ENCODE data around the gene METTL24.

The METTL24 gene

DNA sequence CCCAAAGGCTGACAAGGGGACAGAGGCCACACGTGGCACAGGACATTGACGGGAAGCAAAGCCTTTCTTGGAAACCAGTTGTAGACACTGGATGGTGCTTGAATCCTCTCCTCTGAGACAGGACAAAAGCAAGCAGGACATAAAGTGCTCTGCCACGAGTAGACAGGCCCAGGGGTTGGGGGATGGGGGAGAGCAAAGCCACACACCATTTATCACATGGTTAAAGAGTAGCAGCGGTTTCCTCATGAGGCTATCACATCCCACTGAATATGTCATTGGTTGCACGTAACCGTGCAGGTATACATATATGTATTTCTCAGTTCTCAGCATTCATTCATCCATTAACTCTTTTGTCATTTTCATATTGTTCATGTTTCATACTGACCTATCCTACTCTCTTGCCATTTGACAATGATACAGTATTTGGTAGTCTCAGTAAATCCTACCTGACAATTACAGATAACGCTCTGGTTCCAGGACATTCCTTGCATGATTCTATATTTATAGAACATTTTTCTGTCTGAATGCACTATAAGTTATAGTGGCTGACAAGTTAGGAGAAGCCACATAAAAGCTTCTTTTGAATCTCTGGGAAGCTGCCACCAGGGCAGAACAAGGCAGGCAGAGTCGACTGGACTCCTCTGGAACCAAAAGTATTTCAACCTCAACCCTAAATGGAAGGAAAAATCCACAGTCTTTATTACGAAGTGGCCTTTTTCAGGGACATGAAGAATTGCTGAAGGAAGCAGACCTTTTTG, 23.5 kb downstream of the METTL24 start:
- no peak for DNase-seq

DNA sequence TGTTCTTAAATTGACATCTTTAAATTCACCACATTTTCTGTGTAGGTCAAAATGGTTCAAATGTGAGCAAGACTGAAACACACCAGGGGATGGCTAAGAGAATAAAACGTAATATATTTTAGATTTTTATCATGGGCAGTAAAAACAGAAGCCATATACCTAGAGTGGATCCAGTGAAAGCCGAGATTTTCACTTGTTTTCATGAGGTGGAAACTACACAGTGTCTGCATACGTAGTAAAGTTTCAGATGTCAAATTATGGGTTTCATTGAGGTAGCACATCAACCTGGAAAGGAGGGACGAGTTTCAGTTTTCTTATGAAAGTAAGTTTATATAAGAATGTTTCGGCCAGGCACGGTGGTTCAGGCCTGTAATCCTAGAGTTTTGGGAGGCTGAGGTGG, 25.9 kb downstream of the METTL24 start:
- no peak for DNase-seq

- no peak for DNase-seq
These were observed 26.3 kb downstream of the METTL24 start for GRCh38 chr6:110331816-110332215.

- DNase-seq: no peak
These were observed 26.8 kb downstream of the METTL24 start for GRCh38 chr6:110331390-110331789.

DNA sequence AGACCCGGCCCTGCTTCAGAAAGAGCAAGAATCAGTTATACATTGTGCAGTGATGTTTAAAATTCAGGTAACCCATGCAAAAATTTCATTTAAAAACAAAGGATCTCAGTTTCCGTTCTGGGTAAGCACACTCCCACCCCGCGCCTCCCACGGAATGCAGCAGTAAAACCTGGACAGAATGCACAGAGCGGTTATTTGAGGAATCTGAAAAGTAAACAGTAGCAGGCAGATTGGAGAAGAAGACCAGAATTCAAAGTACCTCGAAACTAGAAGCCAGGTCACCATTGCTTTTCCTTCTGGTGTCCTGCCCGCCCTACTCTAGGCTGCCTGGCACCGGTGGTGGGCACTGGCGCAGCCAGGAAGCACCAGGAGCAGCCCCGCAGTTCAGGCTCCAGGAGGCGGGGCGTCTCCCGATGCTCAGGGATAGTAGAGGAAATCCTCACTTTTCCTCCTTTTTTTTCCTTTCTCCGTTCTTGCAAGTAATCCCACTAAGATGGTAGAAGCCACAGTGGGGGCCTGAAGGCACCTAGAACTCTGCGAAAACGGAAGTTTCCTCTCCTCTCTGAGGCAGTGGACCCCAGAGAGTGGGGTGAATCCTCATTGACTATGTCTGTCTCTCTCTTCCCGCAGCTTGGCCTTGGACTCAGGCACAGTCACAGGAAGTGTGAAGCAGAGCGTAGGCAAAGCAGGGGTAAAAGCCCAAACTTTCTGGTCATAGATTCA, 28.3 kb downstream of the METTL24 start:
- no peak for DNase-seq

- DNase-seq: no peak
These were observed 28.8 kb downstream of the METTL24 start for GRCh38 chr6:110329348-110329713.

- DNase-seq: no peak
These were observed 29.9 kb downstream of the METTL24 start for GRCh38 chr6:110328259-110328658.

DNA sequence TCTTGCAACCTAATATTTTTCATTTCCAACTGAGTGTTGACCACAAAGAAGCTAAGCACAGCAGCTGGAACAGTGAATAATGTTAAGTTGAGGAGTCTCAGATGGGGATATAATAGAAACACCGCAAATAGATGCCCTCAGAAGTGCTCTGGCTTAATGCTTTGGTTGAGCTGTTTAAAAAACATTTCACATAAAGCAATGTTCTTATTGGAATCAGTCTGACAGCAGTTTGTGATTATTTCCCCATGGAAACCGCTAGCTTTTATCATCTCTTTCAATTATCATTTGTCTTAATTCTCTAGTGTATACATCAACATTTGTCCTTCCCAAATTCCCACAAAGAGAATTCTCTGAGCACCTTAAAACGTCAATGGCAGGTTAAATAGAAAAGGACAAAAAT, 30.8 kb downstream of the METTL24 start:
- no peak for DNase-seq

DNA sequence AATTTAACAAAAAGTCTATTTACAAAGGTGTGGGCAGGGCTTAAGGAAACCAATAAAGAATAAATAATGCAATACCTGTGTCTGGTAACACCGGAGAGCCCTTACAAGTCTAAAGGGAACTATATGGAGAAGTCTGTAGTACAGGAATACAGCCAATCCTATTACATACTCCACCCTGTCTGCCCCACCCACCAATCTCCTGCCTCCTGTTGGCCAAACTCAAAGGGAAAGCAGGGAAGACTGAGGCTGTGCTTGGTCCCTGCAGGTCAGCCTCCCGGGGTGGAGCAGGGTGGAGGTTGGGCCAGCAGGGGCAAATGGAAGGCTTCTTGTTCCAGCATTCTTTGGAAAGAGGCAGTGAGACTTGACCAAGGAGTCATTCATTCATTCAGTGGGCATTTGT, 31.5 kb downstream of the METTL24 start:
- DNase-seq: no peak

DNA sequence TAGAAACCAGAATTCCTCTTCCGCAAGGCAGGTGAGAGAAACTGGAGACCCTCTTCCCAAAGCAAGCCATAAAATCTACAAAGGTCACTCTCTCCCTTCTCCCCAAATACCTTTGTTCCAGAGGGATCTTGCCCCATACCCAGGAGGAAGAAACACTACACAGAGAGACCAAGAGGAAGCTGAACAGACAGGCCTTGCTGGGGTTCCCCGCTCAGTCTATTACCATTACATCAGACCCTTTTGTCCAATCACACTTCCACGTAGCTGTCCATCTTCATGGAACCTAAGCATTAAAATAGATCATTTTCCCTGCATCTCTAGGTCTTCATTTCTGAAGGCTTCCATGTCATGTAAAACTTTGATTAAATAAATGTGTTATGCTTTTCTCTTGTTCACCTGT, 32.1 kb downstream of the METTL24 start:
- no peak for DNase-seq

DNA sequence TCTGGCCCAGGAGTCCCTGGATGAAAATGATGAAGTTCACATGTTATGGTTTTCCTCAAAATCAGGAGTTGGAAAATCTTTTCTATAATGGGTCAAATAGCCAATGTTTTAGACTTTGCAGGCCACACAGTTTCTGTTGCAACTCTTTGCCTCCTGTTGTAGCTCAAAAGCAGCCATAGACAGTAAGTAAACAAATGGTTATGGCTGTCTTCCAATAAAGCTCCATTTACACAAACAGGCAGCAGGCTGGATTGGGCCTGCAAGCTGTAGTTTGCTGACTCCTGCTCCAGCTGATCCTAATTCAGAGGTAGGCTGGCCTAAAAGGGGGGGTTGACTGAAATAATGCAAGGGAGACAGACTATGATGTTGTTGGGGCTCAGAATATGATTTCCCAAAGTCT, 33.0 kb downstream of the METTL24 start:
- DNase-seq: no peak

DNA sequence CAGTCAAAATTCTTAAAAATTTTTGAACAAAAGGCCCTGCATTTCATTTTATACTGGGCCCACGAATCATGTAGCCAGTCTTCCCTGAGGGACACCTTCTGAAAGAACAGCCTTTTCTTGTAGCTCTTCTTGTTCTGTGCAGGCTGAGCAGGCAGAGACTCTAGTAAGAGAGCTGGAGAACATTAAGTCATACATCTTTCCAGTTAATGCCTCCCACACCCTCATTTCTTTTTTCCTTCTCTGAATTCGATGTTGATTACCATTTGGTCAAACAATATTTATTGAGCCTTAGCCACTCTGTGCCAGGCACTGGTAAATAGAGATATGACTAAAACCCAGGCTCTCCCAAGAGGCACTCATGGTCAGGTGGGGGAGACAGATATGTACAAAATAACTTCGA, 33.6 kb downstream of the METTL24 start:
- no peak for DNase-seq

DNA sequence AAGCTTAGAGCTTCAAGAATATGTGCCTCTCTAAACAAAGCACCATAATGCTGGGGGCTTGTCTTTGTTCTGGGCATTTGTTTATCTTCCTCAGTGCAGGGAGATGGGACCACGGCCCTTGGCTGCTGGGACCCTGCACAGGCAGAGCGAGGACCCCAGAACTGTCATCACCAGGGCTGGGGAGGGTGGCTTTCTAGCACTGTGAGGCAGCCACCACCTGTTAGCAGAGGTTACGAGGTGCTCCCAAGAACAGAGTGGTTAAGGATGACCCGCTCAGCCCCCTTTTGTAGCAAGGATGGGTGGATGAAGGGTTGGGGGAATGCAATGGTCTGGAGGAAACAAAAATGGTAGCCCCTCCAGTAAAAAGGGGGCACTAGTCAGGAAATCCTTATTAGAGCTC, 34.9 kb downstream of the METTL24 start:
- no peak for DNase-seq

DNA sequence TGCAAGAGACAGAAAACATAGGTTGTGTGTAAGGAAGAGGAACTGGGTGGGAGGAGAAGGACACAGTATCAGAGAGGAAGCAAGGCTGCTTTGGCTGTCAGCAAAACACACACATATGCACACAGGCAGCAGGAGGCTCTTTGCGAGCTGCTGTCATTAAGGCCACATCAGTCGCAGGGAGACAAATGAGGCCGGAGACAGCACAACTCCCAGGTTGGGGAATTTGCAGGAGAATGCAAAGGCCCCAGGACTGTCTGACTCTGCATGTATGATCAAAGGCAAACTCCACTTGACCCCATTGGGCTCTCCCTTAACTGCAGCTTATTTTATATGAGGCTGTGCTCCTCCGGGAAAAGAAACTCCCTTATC, 35.3 kb downstream of the METTL24 start:
- DNase-seq: no peak

- DNase-seq: no peak
These were observed 35.8 kb downstream of the METTL24 start for GRCh38 chr6:110322151-110322873.

GRCh38 chr6:110320307-110320706, 37.8 kb downstream of the METTL24 start:
- DNase-seq: no peak

DNA sequence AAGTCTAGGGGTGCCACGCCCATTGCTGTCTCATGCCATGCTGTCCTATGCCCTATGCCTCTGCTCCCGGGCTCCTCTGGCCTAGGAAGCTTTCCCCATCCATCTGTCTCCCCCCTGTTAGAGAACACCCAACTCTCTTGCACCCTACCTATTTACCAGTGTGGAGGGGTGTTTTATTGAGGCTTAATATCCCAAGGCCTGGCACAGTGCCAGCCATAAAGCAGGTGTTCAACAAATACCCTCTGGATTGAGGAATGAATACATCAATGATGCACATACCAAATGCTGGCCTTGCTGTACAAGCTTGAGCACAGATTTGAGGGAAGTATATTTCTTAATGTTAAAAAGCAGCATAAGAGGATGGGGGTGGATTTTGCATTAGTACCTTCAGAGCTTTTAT, 38.3 kb downstream of the METTL24 start:
- DNase-seq: no peak

DNA sequence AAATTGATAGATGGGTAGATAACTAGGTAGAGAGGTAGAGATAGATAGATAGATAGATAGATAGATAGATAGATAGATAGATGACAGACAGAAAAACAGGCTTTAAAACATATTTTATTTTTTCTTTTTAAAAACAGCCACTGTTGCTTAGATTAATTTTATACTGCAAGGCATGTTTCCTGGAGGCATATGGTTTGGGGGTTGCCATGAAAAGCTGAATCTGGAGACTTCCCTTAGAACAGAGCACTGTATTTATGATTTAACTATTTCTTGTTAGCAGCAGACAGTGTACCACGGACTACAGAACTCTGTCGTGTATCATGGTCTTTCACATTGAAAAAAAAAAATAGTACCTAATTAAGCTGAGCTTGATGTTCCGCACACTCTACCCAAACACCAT, 38.8 kb downstream of the METTL24 start:
- DNase-seq: no peak

GRCh38 chr6:110318971-110319370, 39.2 kb downstream of the METTL24 start:
- no peak for DNase-seq

DNA sequence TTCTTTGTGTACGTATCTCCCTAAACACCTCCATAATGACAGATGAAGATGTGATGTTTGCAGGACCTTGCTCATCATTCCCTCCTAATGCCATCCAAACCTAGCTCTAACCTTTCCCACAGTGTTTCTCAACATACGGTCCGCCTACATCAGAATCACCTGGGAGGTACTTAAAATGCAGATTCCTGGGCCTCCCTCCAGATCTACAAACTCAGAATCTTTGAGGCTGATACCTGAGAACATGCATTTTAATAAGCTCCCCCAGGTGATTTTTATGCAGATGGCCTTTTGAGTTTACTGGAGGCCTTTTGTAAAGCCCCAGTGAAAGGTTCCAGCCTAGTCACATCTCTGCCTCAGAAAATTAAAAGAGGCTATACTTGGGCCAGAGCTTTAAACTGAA, 40.5 kb downstream of the METTL24 start:
- DNase-seq: no peak

GRCh38 chr6:110317189-110317588, 41.0 kb downstream of the METTL24 start:
- no peak for DNase-seq

DNA sequence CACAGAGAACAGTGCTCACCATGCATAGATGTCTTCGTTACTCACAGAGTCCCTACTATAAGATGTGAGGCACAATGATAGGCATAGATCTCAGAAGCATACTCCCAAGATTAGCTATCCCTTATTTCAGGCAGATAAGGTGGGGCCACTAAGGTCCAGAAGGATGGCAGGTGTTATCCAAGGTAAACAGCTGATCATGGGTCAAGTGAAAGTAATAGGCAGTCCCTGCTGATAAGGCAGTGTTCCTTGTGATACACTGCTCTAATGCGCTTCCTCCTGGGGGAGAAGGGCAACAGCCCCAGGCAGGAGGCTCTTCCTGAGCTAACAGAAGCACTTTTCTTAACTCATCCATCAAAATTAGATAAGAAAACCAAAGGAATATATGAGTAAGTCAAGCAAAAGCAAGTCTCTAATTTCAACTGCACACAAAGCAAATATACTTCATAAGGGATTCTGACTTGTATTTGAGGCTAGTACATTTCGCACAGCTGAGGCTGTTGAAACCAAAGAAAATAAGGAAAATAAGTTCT, 42.2 kb downstream of the METTL24 start:
- DNase-seq: no peak

DNA sequence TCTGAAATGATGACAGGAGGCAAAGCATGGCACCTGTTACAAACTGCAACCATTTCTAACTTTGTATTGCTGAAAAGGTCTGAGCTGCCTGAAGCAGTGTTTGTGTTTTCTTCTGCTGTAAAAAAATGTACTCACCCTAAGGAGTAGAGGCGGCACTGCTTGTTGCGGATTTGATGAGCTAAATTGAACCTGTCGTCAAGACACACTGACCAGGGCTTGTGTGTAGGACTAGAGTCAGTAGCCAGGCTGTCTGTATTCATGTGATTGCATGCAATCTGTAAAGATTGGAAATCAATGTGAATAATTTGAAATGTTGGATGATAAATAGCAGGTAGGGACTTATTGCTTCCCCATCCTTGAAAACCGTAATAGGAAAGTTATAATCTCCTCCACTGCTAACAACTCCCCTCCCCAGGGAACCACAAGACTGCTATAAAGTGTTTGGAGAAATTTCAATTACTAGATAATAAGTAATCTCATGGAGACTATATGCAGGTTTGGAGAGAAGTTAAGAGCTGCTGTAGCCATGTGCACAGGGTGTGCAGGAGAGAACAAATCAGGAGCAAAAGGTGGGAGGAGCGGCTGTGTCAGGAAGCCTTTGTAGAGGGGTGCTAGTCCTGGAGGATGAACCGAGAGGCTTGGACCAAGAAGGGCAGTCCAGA, 42.8 kb downstream of the METTL24 start:
- no peak for DNase-seq

All from GF-D8 (cell line).